Right ventricle myocardium superior (tissue), 1 donor: Measurements from ENCODE around the gene SLC12A7. TPM values are rescaled to one million over a fixed set of nuclear protein-coding genes. Genes with fewer than 3 reads are reported as not detected.
"Not testable (repeated sequence)": the region's sequence is repeated elsewhere in the genome, so short reads cannot be mapped to it uniquely, and the experiment has no call there.

Experiments used
- ATAC-seq: fragments of 200-7000 bp; cut with Tn5 transposase; one replicate; pipeline ENCODE4 v1.9.1; 2020; ENCODE audit warnings: mild to moderate bottlenecking; ENCODE audit not compliant: poor library complexity
- DNase-seq: peaks from one replicate; pipeline ENCODE4 v3.0.0-alpha.2; 2020
- intact Hi-C: fragments of 100-400 bp; cut with DNase I; formaldehyde crosslinking; loops from one replicate; pipeline ENCODE4 v1.11.2; 2022
- total RNA-seq: library from RNA; stranded (reverse); fragmentation: NEBNext Ultra II Directional; extraction: Animal tissue kit (Norgen Biotek cat#: 25700); gene quantifications from one replicate; pipeline ENCODE4 v1.2.1, GENCODE V29; 2021
- donor health status: DM: no; HTN: yes; CAD: no; lungs with severe emphysema.

The SLC12A7 gene
- total RNA-seq, 1 donor from 2014 or later, result 172 TPM

GRCh38 chr5:1021969-1022336 is 89.9 kb downstream of the SLC12A7 start:
- DNase-seq, ATAC-seq, intact Hi-C loops: not testable (repeated sequence)

GRCh38 chr5:1021136-1021968 is 90.5 kb downstream of the SLC12A7 start:
- intact Hi-C loops, result no loop called here
- ATAC-seq (no peak), DNase-seq (peak; percentile 43)

GRCh38 chr5:1020452-1020961 is 91.4 kb downstream of the SLC12A7 start:
- ATAC-seq, result no peak

GRCh38 chr5:1019001-1019905 is 92.6 kb downstream of the SLC12A7 start:
- DNase-seq, result peak; percentile 32
- ATAC-seq, result no peak
- intact Hi-C loops, result no loop called here

More at GRCh38 chr5:1020452-1020961, 91.4 kb downstream of the SLC12A7 start:
- no peak for DNase-seq
- intact Hi-C loops, result no loop called here

GRCh38 chr5:1018596-1018995 is 93.3 kb downstream of the SLC12A7 start:
- intact Hi-C loops, result no loop called here
- no peak for ATAC-seq
- no peak for DNase-seq

GRCh38 chr5:1017691-1018455 is 94.0 kb downstream of the SLC12A7 start:
- no peak for ATAC-seq
- intact Hi-C loops, result no loop called here
- DNase-seq, result peak; percentile 38

GRCh38 chr5:1017056-1017455 is 94.8 kb downstream of the SLC12A7 start:
- ATAC-seq, result no peak
- intact Hi-C loops, result no loop called here
- DNase-seq, result no peak

- intact Hi-C loops, result no loop called here
- no peak for ATAC-seq
- DNase-seq, result no peak
Observed at GRCh38 chr5:1016476-1016875, 95.4 kb downstream of the SLC12A7 start.

- peak; percentile 43 for DNase-seq
- ATAC-seq, result peak; percentile 18
- intact Hi-C loops, result no loop called here
Observed at GRCh38 chr5:1016036-1016435, 95.8 kb downstream of the SLC12A7 start.

- intact Hi-C loops, result no loop called here
- ATAC-seq (no peak), DNase-seq (peak; percentile 27)
Observed at GRCh38 chr5:1015507-1015906, 96.4 kb downstream of the SLC12A7 start.

GRCh38 chr5:1014781-1015221 is 97.1 kb downstream of the SLC12A7 start:
- DNase-seq, result peak; percentile 35
- intact Hi-C loops, result no loop called here
- peak; percentile 21 for ATAC-seq

- ATAC-seq, result no peak
- intact Hi-C loops, result no loop called here
- peak; percentile 31 for DNase-seq
Observed at GRCh38 chr5:1014346-1014745, 97.5 kb downstream of the SLC12A7 start.

- no peak for DNase-seq
- intact Hi-C loops, result no loop called here
- no peak for ATAC-seq
Observed at GRCh38 chr5:1013948-1014301, 97.9 kb downstream of the SLC12A7 start.

GRCh38 chr5:1013238-1013947 is 98.5 kb downstream of the SLC12A7 start:
- ATAC-seq, result no peak
- intact Hi-C loops, result no loop called here
- DNase-seq, result peak; percentile 31

- intact Hi-C loops, result no loop called here
- ATAC-seq (no peak), DNase-seq (no peak)
Observed at GRCh38 chr5:1012900-1013237, 99.0 kb downstream of the SLC12A7 start.

- ATAC-seq, result no peak
- peak; percentile 33 for DNase-seq
- intact Hi-C loops, result no loop called here
Observed at GRCh38 chr5:1012313-1012841, 99.5 kb downstream of the SLC12A7 start.

- DNase-seq, result peak; percentile 38
- ATAC-seq, result no peak
- intact Hi-C loops, result no loop called here
Observed at GRCh38 chr5:1011741-1012312, 100.0 kb downstream of the SLC12A7 start.

GRCh38 chr5:1011226-1011631 is 100.6 kb downstream of the SLC12A7 start:
- intact Hi-C loops, result no loop called here
- DNase-seq (peak; percentile 42), ATAC-seq (no peak)
